Activated naive CD8-positive, alpha-beta T cell (primary cell): ENCODE results near the gene ZDHHC9.

Experiments
- H3K27ac Mint-ChIP-seq: one replicate; pipeline ENCODE4 v1.8.0; 2021; ENCODE audit warnings: mixed read lengths
- H3K27me3 Mint-ChIP-seq: one replicate; pipeline ENCODE4 v1.8.0; 2021; ENCODE audit warnings: mixed read lengths
- H3K36me3 Mint-ChIP-seq: one replicate; pipeline ENCODE4 v1.8.0; 2021; ENCODE audit warnings: mixed read lengths
- H3K4me1 Mint-ChIP-seq: one replicate; pipeline ENCODE4 v1.8.0; 2021; ENCODE audit warnings: low read depth, mixed read lengths
- H3K4me3 Mint-ChIP-seq: one replicate; pipeline ENCODE4 v1.8.0; 2021; ENCODE audit warnings: mild to moderate bottlenecking, mixed read lengths
- H3K9me3 Mint-ChIP-seq: one replicate; pipeline ENCODE4 v1.8.0; 2021; ENCODE audit warnings: low read depth, mixed read lengths

ZDHHC9 gene

GRCh38 chrX:129833153-129833990, 10.3 kb downstream of the ZDHHC9 start:
- Mint-ChIP-seq H3K27ac (peak overlapping the region; percentile 61), H3K9me3 (no peaks in the 10 kb centered on the region), H3K4me3 (no peak overlapping the region), H3K36me3 (peaks cover 5% of the 10 kb centered on the region), H3K27me3 (no peaks in the 10 kb centered on the region), H3K4me1 (no peaks in the 10 kb centered on the region)

DNA sequence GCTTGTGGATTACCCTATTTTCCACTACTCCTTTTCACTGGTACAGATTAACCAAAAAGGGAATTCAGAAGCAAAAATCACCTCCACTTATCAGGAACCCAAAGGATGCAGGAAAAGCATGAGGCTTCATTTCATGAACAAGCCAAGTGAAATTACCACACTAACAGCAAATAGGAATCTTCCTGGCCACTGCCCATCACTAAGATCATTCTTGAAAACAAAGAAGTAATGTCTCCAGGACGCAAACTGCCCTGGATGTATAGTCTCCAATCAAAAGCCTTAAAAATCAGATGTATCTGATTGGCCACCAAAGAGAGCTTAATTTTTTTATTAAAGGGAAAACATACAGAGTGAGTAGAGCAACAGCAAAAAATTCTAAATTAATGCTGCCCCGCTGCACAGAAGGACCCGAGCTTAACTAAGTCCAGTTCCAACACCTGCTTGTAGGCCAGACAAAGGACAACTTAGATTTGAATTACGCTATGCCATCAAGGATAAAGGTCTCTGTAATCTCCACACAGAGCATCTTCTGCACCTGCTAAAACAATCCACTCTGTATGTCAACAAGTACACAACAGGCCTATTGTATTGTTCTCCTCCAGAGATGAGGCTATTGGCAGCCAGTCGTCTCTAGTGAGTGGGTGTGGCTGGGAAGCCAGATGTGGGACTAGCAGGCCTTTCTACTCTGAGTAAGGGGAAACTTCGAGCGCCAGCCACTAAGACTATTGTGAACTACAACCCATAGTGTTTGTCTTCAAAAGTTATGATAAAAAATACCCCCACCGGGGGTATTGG, 12.4 kb downstream of the ZDHHC9 start:
- H3K4me3 Mint-ChIP-seq: no peak overlapping the region
- peaks cover 5% of the 10 kb centered on the region for H3K36me3 Mint-ChIP-seq
- peaks cover 4% of the 10 kb centered on the region for H3K4me1 Mint-ChIP-seq
- no peak overlapping the region for H3K27ac Mint-ChIP-seq
- no peaks in the 10 kb centered on the region for H3K27me3 Mint-ChIP-seq
- no peaks in the 10 kb centered on the region for H3K9me3 Mint-ChIP-seq

- peaks cover 11% of the 10 kb centered on the region for H3K4me1 Mint-ChIP-seq
- peaks cover 5% of the 10 kb centered on the region for H3K36me3 Mint-ChIP-seq
- no peak overlapping the region for H3K27ac Mint-ChIP-seq
- no peak overlapping the region for H3K4me3 Mint-ChIP-seq
- H3K9me3 Mint-ChIP-seq: no peaks in the 10 kb centered on the region
- H3K27me3 Mint-ChIP-seq: no peaks in the 10 kb centered on the region
These were observed 13.2 kb downstream of the ZDHHC9 start for GRCh38 chrX:129830494-129830893.

DNA sequence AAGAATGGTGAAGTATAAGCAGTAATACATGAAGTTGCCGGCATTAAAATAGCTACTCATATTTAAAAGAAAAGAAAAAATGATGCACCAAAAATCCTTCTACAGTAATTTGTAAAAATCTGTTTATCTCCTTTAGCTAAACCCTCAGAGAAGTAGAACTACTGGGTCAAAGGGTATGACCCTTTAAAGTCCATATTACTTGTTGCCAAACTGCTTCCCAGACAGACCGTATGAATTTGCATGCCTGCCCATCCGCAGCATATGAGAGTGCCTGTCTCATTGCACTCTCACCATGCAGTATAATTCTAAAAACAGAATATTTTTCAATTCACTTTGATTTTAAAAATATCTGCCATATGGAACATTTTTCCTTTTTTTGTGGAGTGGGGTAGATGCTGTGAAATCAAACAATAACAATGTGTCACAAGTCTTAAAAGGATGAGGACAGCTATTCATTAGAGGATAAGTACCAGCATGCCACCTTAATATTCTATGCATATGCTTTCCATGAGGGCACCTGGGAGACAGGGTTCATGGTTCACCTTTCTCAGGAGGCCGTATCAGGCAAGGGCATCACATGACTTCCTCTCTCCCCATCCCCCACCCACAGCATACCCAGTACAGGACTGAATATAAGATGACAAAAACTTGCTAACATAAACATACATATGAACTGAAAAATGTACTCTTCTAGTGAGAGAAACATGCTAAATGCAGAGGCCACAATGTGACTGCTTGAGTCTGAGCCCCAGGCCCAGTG, 17.8 kb downstream of the ZDHHC9 start:
- Mint-ChIP-seq H3K36me3 (peaks cover 2% of the 10 kb centered on the region), H3K4me1 (peaks cover 18% of the 10 kb centered on the region), H3K27ac (no peak overlapping the region), H3K9me3 (no peaks in the 10 kb centered on the region), H3K4me3 (no peak overlapping the region), H3K27me3 (no peaks in the 10 kb centered on the region)

DNA sequence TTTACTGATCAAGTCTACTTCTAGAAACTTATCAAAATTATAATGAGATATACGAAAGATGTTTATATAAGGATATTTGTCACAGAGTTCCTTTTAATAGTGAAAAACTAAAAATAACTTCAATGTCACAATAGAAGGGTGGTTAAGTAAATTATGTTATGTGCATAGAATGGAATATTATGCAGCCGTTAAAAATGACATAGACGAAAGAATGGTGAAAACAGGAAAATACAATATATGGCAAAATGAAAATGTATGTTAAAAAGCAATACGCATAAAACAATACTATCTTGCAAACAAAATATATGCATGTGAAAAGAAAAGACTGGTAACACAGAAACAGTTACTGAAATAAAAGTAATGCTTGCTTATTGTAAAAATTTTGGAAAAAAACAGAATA, 19.1 kb downstream of the ZDHHC9 start:
- Mint-ChIP-seq H3K4me3 (no peak overlapping the region), H3K9me3 (no peaks in the 10 kb centered on the region), H3K36me3 (peaks cover 2% of the 10 kb centered on the region), H3K4me1 (peaks cover 18% of the 10 kb centered on the region), H3K27ac (no peak overlapping the region), H3K27me3 (no peaks in the 10 kb centered on the region)

- Mint-ChIP-seq H3K27me3 (no peaks in the 10 kb centered on the region), H3K4me3 (no peak overlapping the region), H3K36me3 (peaks cover under 1% of the 10 kb centered on the region), H3K4me1 (peaks cover 18% of the 10 kb centered on the region), H3K27ac (no peak overlapping the region), H3K9me3 (no peaks in the 10 kb centered on the region)
These were observed 20.2 kb downstream of the ZDHHC9 start for GRCh38 chrX:129823522-129823921.

- H3K27me3 Mint-ChIP-seq: no peaks in the 10 kb centered on the region
- H3K9me3 Mint-ChIP-seq: no peaks in the 10 kb centered on the region
- peaks cover 18% of the 10 kb centered on the region for H3K4me1 Mint-ChIP-seq
- no peak overlapping the region for H3K4me3 Mint-ChIP-seq
- H3K27ac Mint-ChIP-seq: no peak overlapping the region
- H3K36me3 Mint-ChIP-seq: no peaks in the 10 kb centered on the region
These were observed 20.6 kb downstream of the ZDHHC9 start for GRCh38 chrX:129823115-129823514.

- Mint-ChIP-seq H3K9me3 (no peaks in the 10 kb centered on the region), H3K36me3 (peaks cover 3% of the 10 kb centered on the region), H3K4me3 (no peak overlapping the region), H3K27me3 (no peaks in the 10 kb centered on the region), H3K27ac (no peak overlapping the region), H3K4me1 (peaks cover under 1% of the 10 kb centered on the region)
These were observed 25.6 kb downstream of the ZDHHC9 start for GRCh38 chrX:129818123-129818522.

GRCh38 chrX:129813662-129814368, 29.9 kb downstream of the ZDHHC9 start:
- H3K36me3 Mint-ChIP-seq: peaks cover 14% of the 10 kb centered on the region
- H3K9me3 Mint-ChIP-seq: no peaks in the 10 kb centered on the region
- H3K4me3 Mint-ChIP-seq: no peak overlapping the region
- H3K27me3 Mint-ChIP-seq: no peaks in the 10 kb centered on the region
- H3K27ac Mint-ChIP-seq: no peak overlapping the region
- peaks cover 7% of the 10 kb centered on the region for H3K4me1 Mint-ChIP-seq

GRCh38 chrX:129808829-129809796, 34.6 kb downstream of the ZDHHC9 start:
- Mint-ChIP-seq H3K36me3 (peaks cover 11% of the 10 kb centered on the region), H3K27me3 (no peaks in the 10 kb centered on the region), H3K4me1 (peaks cover 17% of the 10 kb centered on the region), H3K4me3 (peak overlapping the region; percentile 4), H3K27ac (peak overlapping the region; percentile 56), H3K9me3 (no peaks in the 10 kb centered on the region)

- no peaks in the 10 kb centered on the region for H3K27me3 Mint-ChIP-seq
- H3K4me3 Mint-ChIP-seq: no peak overlapping the region
- peaks cover 17% of the 10 kb centered on the region for H3K4me1 Mint-ChIP-seq
- peak overlapping the region; percentile 56 for H3K27ac Mint-ChIP-seq
- H3K36me3 Mint-ChIP-seq: peaks cover 14% of the 10 kb centered on the region
- H3K9me3 Mint-ChIP-seq: no peaks in the 10 kb centered on the region
These were observed 35.4 kb downstream of the ZDHHC9 start for GRCh38 chrX:129808158-129808828.

GRCh38 chrX:129804806-129805205, 38.9 kb downstream of the ZDHHC9 start:
- H3K27ac Mint-ChIP-seq: no peak overlapping the region
- no peaks in the 10 kb centered on the region for H3K27me3 Mint-ChIP-seq
- peaks cover 8% of the 10 kb centered on the region for H3K36me3 Mint-ChIP-seq
- no peak overlapping the region for H3K4me3 Mint-ChIP-seq
- peaks cover 21% of the 10 kb centered on the region for H3K4me1 Mint-ChIP-seq
- no peaks in the 10 kb centered on the region for H3K9me3 Mint-ChIP-seq

DNA sequence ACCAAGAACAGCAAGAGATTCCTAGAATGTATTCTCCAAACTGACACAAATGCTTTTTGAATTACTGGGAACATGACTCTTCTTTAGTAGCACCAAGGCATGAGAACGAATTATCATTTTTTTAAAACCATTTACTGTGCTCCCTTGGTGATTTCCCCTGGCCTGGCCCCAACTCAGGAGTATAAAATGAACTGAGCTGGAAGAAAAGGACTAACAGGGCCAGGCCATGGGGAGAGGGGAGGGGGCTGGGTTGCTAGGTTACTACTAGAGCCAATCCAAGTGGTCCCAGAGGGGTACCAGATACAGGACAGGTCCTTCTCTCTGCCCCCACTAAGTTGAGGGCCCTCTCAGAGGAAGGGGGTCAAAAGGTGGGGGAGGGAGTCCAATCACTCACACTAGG, 40.8 kb downstream of the ZDHHC9 start:
- H3K36me3 Mint-ChIP-seq: peaks cover 3% of the 10 kb centered on the region
- no peaks in the 10 kb centered on the region for H3K27me3 Mint-ChIP-seq
- H3K27ac Mint-ChIP-seq: no peak overlapping the region
- H3K4me3 Mint-ChIP-seq: no peak overlapping the region
- H3K4me1 Mint-ChIP-seq: peaks cover 23% of the 10 kb centered on the region
- no peaks in the 10 kb centered on the region for H3K9me3 Mint-ChIP-seq
